GM18909 (cell line): ENCODE measurements around the gene ELOVL2.
"Not testable (repeated sequence)": the region's sequence is repeated elsewhere in the genome, so short reads cannot be mapped to it uniquely, and the experiment has no call there.

Source experiments
- ATAC-seq: cut with Tn5 transposase; IDR thresholded peaks from one replicate; pipeline ENCODE4 v1.9.1; 2021; ENCODE audit warnings: mild to moderate bottlenecking; ENCODE audit not compliant: unreplicated experiment, poor library complexity

Gene ELOVL2, protein sequence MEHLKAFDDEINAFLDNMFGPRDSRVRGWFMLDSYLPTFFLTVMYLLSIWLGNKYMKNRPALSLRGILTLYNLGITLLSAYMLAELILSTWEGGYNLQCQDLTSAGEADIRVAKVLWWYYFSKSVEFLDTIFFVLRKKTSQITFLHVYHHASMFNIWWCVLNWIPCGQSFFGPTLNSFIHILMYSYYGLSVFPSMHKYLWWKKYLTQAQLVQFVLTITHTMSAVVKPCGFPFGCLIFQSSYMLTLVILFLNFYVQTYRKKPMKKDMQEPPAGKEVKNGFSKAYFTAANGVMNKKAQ

DNA sequence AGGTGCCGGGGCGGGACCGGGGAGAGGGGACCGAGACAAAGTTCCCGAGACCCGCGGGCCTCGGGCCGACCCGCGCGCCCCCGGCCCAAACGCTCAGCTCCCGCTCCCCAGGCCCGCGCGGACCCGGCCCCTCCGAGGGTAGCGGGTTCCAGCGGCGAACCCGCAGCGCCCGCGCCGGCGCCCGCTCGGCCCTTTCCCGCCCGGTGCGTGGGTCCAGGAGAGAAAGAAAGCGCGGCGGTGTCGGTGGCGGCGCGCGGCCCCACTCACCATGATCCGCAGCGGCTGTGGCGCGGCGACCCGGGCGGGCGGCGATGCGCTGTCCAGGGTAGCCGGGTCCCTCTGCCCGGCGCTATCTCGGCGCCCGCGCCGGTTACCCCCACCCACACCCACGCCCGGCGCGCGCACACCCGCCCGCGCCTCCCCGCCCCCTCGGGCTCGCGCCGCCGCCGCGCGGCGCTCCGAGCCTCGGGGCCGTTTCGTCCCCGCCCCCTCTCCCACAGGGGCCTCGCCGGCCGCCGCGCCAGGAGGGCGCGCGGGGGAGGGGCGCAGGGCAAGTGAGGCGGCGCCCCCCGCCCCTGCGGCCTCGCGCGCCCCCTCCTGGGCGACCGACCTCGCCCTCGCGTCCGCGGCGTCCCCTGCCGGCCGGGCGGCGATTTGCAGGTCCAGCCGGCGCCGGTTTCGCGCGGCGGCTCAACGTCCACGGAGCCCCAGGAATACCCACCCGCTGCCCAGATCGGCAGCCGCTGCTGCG, at the start of gene ELOVL2:
ELOVL2 (minus strand) TSS at position 345 of the 751 bp plus-strand sequence; CDS start at position 270, 75 bp downstream.
- ATAC-seq, result no peak

DNA sequence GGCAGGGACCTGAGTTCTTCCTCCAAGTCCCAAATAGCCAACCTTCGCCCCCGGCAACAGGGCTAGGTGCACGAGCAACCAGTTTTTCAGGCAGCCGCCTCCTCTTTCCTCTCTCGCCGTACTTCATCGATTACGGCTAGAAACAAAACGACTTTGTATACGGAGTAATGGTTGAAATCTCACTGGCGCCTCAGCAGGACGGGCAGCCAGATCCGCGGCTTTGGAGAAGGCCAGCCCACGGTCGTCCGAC, 49.2 kb upstream of the ELOVL2 start:
- peak; percentile 28 for ATAC-seq

DNA sequence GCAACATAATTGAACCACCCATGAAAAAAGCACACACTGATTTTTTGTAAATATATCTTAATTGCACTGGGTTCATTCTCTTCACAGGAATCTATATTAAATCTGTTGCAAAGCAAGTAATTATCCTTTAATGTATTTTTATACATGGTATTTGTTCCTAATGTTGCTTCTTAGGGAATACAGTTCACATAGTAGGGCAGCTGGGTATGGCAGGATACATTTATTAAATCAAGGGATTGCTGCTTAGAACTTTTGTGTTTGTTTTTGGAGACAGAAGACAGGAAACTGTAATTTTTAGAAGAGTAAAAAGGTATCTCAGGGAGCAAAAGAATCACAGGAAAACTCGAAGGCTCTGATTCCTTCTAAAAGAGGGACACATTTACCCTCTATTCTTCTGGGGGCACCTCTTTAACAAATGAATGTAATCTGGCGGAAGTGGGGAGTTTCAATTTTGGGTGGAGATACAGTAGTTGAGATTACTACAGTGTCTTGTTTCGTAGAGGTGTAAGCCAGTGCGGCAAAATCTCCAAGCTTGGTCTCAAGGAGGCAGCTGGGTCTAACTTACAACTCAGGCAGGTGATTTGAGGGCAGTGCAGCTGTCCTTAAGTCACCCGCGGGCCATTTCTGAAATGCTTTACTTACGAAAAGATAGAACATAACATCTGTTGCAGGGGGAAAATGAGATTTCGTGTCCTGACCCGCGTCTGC, 48.7 kb upstream of the ELOVL2 start:
- peak; percentile 46 for ATAC-seq

DNA sequence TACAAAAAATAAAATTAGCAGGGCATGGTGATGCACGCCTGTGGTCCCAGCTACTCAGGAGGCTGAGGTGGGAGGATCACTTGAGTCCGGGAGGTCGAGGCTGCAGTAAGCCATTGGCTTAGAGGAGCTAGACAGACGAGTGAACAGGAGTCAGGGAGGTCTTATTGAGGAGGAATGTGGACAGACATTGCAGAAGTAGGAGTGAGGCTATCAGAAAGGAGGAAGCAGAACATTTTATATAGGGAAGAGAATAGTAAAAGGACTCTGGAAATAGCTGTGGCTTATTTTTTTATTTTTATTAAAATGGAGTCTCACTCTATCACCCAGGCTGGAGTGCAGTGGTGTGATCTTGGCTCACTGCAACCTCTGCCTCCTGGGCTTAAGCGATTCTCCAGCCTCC, 47.0 kb upstream of the ELOVL2 start:
- not testable (repeated sequence) for ATAC-seq

DNA sequence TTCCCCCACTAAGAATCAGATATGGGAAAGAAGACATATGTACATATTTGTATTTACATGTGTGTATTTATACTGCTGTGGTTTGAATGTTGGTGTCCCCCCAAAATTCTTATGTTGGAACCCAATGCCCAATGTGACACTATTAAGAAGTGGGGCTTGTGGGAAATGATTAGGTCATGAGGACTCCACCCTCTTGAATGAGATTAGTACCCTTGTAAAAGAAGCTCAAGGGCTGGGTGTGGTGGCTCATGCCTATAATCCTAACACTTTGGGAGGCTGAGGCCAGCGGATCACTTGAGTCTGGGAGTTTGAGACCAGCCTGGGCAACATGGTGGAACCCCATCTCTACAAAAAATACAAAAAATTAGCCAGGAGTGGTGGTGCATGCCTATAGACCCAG, 45.6 kb upstream of the ELOVL2 start:
- no peak for ATAC-seq

DNA sequence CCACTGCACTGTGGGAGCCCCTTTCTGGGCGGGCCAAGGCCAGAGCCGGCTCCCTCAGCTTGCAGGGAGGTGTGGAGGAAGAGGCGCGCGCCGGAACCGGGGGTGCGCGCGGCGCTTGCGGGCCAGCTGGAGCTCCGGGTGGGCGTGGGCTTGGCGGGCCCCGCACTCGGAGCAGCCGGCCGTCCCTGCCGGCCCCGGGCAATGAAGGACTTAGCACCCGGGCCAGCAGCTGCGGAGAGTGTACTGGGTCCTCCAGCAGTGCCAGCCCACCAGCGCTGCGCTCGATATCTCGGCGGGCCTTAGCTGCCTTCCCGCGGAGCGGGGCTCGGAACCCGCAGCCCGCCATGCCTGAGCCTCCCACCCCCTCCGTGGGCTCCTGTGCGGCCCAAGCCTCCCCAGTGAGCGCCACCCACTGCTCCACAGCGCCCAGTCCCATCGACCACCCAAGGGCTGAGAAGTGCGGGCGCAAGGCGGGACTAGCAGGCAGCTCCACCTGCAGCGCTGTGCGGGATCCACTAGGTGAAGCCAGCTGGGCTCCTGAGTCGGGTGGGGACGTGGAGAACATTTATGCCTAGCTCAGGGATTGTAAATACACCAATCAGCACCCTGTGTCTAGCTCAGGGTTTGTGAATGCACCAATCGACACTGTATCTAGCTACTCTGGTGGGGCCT, 43.2 kb upstream of the ELOVL2 start:
- not testable (repeated sequence) for ATAC-seq

DNA sequence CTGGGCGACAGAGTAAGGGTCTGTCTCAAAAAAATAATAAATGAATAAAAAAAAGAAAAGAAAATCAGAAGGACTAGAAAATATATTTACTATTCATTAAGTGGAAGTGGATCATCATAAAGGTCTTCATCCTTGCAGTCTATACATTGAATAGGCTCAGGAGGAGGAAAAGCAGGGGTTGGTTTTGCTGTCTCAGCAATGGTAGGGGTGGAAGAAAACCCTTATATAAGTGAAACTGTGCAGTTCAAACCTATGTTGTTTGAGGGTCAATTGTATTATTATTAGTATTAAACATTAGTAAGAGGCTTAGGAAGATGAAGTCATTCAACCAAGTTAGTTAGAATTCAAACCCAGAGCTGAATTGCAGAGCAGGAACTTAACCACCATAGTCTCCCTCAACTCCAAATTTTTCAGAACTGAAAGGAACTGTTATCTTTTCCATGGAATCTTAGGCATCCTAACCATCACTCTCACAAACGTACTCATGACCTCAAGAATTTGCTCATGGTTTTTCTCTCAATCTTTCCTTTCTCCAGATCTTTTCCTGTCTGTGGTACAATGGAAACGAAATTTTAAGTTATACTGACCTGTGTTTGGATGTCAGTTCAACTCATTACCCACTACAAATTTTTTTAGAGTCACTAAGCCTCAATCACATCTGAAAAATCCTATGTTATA, 41.8 kb upstream of the ELOVL2 start:
- ATAC-seq, result no peak

DNA sequence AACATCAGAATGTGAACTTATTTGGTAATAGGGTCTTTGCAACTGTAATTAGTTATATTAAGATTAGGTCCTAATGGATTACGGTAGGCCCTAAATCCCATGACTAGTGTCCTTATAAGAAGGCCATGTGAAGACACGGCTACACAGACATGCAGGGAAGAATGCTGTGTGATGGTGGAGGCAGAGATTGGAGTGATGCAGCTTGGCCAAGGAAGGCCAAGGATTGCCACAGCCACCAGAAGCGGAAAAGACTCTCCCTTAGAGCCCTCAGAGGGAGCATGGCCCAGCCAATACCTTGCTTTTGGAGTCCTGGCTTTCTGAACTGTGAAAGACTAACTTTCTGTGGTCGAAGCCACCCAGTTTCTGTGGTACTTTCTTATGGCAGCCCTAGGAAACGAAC, 39.9 kb upstream of the ELOVL2 start:
- no peak for ATAC-seq

DNA sequence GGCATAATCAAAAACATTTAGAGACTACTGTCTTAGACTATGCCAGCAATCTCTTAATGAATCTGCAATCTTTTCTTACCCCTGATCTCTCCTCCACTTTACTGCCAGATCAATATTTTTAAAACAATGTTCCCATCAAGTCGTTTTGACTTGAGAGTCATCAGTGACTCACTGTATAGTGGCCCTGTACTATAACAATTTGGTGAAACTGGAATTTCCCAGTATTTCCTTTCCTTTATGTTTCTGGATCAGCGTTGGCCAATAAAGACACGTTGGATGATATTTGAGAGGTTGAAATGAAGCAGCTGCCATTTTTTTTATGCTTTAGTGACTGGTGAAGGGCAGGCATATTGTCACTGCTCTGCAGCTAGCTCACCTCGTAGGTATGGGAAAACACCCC, 39.4 kb upstream of the ELOVL2 start:
- no peak for ATAC-seq

DNA sequence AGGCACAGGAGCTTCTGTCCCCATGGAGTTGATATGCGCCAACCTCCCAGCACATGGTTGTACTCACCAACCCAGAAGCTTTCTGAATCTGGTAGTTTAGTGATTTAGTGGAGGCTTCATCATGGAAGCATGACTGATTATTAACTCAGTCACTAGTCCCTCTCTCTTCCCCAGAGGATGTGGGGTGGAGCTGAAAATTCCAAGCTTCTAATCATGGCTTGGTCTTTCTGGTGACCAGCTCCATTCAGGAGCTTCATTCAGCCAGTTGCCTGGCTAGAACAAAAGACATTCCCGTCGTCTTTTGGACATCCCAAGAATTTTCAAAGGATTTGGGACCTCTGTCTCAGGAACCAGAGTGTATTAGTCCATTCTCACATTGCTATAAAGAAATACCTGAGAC, 36.2 kb upstream of the ELOVL2 start:
- ATAC-seq, result no peak

DNA sequence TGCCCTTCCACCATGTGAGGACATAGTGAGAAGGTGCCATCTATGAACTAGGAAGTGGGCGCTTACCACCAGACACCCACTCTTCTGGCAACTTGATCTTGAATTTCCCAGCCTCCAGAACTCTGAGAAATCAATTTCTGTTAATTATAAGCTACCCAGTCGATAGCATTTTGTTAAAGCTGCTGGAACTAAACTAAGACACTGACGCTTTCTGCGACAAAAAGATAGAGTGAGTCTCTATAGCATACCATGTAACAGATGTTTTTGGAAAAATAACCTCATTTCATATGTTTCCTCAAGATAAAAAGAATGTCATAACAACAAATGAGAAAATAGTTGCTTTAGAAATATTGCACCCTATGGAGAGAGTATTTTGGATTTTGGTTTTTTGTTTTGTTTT, 34.2 kb upstream of the ELOVL2 start:
- no peak for ATAC-seq

DNA sequence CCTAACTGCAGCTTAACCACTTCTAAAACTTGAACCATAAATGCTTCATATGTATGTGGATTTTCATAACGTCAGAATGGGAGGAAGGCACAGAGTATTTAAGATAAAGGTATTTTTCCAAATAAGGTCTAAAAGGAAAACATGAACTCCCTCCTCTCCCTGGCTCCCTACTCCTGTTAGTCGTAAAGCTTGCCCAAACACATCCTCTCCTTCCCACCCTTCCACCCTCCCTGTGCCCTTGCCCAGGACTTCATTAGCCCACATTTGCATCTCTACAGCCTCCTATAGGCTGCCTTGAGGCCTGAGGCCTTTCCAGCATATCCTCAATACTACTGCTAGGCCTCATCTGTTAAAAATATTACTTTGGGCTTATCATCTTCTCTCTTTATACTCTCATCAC, 32.4 kb upstream of the ELOVL2 start:
- ATAC-seq, result no peak

DNA sequence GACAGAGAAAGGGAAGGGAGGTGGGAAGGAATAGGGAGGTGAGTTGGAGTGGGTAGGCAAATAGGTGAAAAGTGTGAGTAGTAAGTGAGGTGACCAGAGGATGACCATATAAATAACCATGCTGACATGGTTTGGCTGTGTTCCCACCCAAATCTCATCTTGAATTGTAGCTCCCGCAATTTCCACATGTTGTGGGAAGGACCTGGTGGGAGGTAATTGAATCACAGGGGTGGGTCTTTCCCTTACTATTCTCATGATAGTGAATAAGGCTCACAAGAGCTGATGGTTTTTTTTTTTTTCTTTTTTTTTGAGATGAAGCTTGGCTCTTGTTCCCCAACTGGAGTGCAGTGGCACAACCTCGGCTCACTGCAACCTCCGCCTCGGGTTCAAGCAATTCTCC, 28.0 kb upstream of the ELOVL2 start:
- no peak for ATAC-seq

DNA sequence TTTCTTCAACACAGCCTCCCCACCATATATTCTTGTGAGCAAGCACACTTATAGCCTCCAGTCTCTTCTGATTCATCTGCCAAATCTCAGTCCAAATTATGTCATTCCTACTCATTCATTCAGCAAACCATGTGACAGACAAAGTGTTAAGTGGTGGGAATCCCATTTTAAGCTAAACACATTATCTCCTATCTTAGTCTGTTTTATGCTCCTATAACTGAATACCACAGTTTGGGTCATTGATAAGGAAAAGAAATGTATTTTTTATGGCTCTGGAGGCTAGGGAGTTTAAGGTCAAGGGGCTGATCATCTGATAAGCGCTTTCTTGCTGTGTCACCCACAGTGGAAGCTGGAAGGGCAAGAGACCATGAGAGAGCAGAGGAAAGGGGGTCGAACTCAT, 25.7 kb upstream of the ELOVL2 start:
- ATAC-seq, result no peak

DNA sequence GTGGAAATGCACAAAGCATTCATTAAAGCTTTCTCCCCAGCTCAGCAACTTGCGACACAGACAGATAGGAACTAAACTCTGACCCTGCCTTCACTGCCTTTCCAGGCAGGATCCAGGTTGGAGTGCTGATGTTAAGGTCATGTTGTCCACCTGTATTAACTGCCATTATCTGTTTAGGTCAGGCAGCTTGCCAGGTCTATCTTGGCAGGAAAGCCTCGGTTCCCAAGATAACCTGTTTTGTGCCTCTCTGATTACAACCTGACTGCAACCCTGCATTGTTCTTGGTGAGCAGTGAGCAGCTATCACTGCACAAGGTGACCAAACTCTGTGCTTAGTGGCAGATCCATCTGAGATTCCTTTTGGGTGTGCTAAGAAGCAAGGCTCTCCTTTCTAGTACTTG, 23.2 kb upstream of the ELOVL2 start:
- ATAC-seq, result no peak

DNA sequence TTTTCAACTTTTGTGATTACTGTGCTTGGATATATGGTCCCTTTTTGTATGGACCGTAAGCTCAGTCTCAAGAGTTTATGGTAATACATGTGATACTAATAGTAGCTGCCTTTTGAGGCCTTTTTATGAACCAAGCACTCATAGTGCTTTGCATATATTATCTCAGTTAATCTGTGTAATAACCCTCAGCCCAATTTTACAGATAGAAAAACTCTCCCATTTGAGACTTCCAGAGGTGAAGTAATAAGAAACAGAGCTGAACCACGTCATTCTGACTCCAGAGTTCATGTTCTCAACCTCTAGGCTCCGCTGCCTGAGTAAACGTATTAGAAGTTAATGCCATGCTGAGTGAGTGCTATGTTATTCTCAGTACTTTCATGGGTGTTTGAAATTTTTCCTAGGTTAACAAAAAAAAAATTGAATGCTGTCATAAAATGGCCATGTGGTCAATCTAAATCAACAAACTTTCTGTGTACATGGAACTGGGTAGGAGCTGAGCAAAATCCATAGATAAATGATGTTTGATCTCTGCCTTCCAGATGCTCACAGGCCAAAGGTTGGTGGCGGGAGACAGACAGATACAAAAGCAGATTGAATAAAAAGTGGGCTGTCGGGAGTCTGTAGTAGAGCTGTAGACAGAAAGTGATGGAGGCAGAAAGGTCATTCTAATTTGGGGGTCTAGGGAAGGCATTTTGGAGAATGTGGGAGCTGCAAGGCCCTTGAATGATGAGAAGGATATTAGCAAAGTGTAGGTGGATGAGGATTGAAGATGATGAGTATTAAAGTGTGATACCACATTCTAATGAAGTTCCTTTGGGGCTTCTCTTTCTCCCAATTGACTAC, 22.6 kb upstream of the ELOVL2 start:
- no peak for ATAC-seq

DNA sequence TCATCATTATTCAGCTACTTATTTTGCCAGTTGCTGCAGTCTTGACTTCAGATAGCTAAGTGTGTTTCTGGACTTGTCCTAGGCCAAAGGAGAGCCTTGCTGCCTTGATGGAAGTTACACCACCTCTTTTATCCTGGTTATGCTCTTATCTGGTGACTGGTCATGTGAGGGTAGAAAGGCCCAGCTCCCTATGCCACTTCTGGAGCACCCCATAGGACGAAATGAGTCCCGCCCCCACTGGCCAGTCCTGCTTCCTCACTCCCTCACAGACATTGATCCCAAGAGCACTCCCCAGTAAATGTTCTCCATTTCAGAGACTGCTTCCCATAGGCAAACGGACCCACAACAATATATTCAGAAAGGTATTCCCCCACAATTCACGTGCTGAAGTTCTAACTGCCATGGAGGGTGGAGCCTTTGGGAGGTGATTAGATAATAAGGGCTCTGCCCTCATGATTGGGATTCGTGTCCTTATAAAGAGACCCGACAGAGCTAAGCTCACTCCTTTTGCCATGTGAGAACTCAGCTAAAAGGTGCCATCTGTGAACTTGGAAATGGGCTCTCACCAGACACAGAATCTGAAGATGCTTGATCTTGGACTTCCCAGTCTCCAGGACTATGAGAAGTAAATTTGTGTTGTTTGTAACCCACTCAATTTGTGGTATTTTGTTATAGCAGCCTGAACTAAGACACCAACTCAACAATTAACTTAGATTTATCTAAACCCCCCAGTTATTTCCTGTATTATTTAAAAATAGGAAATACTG, 21.5 kb upstream of the ELOVL2 start:
- ATAC-seq, result no peak

DNA sequence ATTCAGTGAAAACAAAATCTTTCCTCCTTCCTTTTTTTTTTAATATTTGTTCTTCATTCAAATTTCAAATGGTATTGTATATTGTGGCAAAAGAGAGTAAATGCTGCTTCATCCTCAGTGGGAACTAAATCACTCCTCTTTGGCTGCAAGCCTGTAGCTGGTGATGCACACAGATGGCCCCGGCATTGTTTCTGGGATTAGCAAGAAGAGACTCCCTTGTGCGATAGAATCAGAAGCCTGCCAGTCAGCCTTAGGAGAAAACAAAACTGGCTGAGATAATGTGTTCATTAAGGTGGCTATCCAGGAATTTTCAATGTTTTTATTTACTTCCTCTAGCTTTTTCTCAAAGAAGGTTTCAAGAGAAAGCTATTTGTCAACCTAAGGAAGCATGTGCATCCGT, 20.7 kb upstream of the ELOVL2 start:
- ATAC-seq, result no peak

DNA sequence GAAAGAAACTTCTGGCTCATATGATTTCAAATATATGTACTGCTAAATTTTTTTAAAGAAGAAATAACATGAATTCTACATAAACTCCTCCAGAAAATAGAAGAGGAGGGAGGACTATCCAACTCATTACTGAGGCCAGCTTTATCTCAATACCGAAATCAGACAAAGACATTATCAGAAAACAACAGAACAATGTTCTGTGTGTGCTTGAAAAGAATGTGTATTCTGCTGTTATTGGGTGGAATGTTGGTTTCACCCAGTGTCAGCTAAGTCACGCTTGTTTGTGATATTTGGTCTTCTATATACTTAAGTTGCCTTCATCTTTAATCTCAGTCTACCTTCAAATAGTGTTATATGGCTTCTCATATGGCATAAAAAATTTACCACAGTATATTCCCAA, 18.6 kb upstream of the ELOVL2 start:
- ATAC-seq, result no peak
